Measurements from ENCODE around the gene RFX4. TPM values are rescaled to one million over a fixed set of nuclear protein-coding genes. Genes with fewer than 3 reads are reported as not detected.

RFX4 gene
- total RNA-seq, 6 experiments from 2014 or later, result not detected

DNA sequence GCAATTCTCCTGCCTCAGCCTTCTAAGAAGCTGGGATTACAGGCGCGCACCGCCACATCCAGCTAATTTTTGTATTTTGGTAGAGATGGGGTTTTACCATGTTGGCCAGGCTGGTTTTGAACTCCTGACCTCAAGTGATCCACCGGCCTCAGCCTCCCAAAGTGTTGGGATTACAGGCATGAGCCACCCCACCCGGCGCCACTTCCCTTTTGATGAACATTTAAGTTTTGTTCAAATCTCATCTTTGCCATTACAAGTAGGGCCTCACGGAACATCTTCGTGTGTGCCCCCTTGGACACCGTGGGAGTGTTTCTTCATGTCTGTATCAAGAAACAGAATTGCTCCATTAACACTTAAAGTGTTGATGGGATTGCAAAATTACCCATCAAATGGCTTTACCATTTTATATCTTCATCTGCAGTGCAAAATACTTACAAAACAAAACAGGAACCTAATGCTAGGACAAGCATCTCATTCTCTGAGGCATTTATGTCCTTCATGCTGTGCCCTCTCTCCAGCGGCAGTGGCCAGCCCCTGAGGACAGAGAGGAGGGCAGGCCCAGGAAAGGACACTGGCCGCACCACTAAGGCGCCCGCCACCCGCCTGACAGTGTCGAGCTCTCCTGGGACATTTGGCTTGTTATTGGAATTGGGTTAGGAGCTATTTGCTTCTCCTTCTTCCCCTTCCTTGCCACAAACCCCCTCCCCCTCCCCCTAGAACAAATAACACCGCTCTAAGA is 61.7 kb downstream of the RFX4 start:
- H3K4me3 Mint-ChIP-seq, result no peak overlapping the region
- TF ChIP-seq CTCF (IDR thresholded peaks at IDR 0.05), result no peak
- H3K27ac Mint-ChIP-seq, result no peak overlapping the region
- H3K4me1 Mint-ChIP-seq (ENCODE audit: low read depth), result peaks cover 16% of the 10 kb centered on the region
- no peaks in the 10 kb centered on the region for H3K36me3 Mint-ChIP-seq (ENCODE audit: low read depth)
- H3K27me3 Mint-ChIP-seq (ENCODE audit: insufficient read depth), result peaks cover 3% of the 10 kb centered on the region
- no peak for DNase-seq
- no peaks in the 10 kb centered on the region for H3K9me3 Mint-ChIP-seq

- no peak overlapping the region for H3K4me3 Mint-ChIP-seq
- H3K27me3 Mint-ChIP-seq (ENCODE audit: insufficient read depth), result peaks cover 3% of the 10 kb centered on the region
- no peaks in the 10 kb centered on the region for H3K9me3 Mint-ChIP-seq
- no peaks in the 10 kb centered on the region for H3K36me3 Mint-ChIP-seq (ENCODE audit: low read depth)
- peaks cover 16% of the 10 kb centered on the region for H3K4me1 Mint-ChIP-seq (ENCODE audit: low read depth)
- no peak overlapping the region for H3K27ac Mint-ChIP-seq
- no peak for TF ChIP-seq CTCF (IDR thresholded peaks at IDR 0.05)
- no peak for DNase-seq
Observed at GRCh38 chr12:106645074-106645421, 62.2 kb downstream of the RFX4 start.

DNA sequence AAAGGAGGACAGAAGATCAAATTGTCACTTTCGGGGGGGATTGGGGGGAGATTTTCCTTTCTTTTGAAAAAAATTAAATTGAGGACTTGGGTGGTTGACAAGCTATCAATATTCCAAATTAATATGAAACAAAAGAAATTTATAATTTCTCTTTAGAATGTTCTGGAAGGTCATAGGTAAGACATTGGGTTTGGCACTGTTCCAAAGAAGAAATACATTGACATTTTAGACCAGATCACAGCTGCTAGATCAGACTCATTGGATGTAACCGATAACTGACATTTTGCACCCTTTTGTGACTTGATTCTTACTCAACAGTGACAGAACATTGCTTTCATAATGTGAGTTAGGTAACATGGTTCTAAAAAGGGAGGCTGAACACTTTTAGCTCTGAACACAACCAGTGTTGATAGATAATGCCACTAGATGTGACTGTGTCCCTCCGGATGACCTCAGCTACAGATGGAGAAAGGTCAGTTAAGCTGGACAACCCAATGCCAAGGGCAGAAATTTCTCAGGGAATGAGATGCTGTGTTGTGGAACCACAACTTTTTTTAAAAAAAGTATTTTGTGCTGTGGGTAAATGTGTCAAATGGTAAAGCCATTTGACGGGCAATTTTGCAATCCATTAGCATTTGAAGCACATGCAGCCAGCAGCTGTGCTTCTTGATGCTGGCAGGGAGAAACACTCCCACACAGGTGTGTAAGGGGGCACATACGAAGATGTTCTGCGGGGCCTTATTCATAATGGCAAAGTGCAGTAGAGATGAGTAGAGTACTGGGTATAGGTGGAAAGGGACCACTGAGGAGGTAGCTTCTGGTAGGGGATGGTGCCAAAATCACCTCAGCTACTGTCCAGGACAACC is 62.9 kb downstream of the RFX4 start:
- H3K27ac Mint-ChIP-seq, result no peak overlapping the region
- peaks cover 3% of the 10 kb centered on the region; the same call in 1 of the 2 replicates for H3K27me3 Mint-ChIP-seq (ENCODE audit: insufficient read depth)
- DNase-seq, result no peak
- no peak overlapping the region for H3K4me3 Mint-ChIP-seq
- H3K36me3 Mint-ChIP-seq (ENCODE audit: low read depth), result no peaks in the 10 kb centered on the region
- H3K9me3 Mint-ChIP-seq, result no peaks in the 10 kb centered on the region
- no peak for TF ChIP-seq CTCF (IDR thresholded peaks at IDR 0.05)
- H3K4me1 Mint-ChIP-seq (ENCODE audit: low read depth), result peaks cover 16% of the 10 kb centered on the region

DNA sequence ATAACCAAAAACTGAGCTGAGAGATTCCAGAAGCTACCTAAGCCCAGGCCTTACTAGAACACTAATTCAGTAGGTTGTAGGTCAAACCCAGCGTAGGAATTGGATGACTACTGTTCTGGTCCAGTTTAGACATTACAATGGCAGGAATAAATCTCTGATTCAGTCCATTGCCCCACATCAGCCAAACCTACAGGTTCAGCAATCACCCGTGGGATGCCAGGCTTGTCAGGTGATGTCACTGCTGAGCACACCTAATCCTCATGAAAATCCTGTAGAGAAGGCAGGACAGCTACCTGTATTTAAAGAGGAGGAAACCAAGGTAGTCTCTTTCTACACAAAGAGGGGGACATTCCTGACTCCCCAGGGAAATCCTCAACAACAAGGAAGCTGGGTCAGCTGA is 63.7 kb downstream of the RFX4 start:
- DNase-seq, result no peak
- Mint-ChIP-seq H3K36me3 (ENCODE audit: low read depth) (no peaks in the 10 kb centered on the region), H3K9me3 (no peaks in the 10 kb centered on the region), H3K4me1 (ENCODE audit: low read depth) (peaks cover 16% of the 10 kb centered on the region), H3K27ac (no peak overlapping the region), H3K27me3 (ENCODE audit: insufficient read depth) (peaks cover 3% of the 10 kb centered on the region; the same call in 1 of the 2 replicates), H3K4me3 (no peak overlapping the region)
- no peak for TF ChIP-seq CTCF (IDR thresholded peaks at IDR 0.05)

GRCh38 chr12:106647793-106648514 is 65.2 kb downstream of the RFX4 start:
- H3K9me3 Mint-ChIP-seq, result no peaks in the 10 kb centered on the region
- H3K4me1 Mint-ChIP-seq (ENCODE audit: low read depth), result peaks cover 15% of the 10 kb centered on the region
- peaks cover 1% of the 10 kb centered on the region; the same call in 1 of the 2 replicates for H3K27me3 Mint-ChIP-seq (ENCODE audit: insufficient read depth)
- TF ChIP-seq CTCF (IDR thresholded peaks at IDR 0.05), result no peak
- H3K36me3 Mint-ChIP-seq (ENCODE audit: low read depth), result no peaks in the 10 kb centered on the region
- no peak overlapping the region for H3K4me3 Mint-ChIP-seq
- no peak overlapping the region for H3K27ac Mint-ChIP-seq
- no peak for DNase-seq
